ENCODE data around the gene OR6C65.
"Not testable (repeated sequence)": the region's sequence is repeated elsewhere in the genome, so short reads cannot be mapped to it uniquely, and the experiment has no call there.

OR6C65 gene

DNA sequence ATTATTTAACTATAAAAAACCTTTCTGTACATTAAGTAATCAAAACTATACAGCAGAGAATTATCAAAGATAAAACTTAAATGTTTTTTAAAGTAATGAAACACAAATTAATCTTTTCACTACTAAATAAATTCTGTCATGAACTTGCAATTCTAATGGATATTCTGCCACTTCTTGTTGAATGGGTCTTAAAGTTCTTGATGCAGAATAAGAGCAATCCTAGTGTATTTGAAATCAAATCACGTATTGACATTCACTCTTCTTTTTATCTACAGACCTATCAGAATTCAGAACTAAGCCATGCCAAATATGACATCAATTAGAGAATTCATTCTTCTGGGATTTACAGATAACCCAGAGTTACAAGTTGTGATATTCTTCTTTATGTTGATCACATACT lies at the start of gene OR6C65:
Gene OR6C65, plus strand, starts transcription at position 301 of the 400 bp plus-strand sequence. Its CDS starts 0 bp downstream, at position 301.
- H3K36me3 ChIP-seq (ENCODE audit: control insufficient read depth in 2 of 2, insufficient read depth in 2 of 2, low read length in 2 of 2): no peaks in the 10 kb centered on the region
- no peaks in the 10 kb centered on the region for H3K27me3 ChIP-seq (ENCODE audit: control insufficient read depth in 1 of 2, insufficient read depth in 2 of 2, low read length in 2 of 2)
- H3K9me3 ChIP-seq (ENCODE audit: control insufficient read depth in 2 of 2, low read length in 2 of 2): no peaks in the 10 kb centered on the region
- H3K9ac ChIP-seq (ENCODE audit: low read length in 2 of 2): no peak within 1 kb of the TSS
- H3K4me3 ChIP-seq (ENCODE audit: low read length in 2 of 2): no peak within 1 kb of the TSS
- no peak within 1 kb of the TSS for H3K27ac ChIP-seq (ENCODE audit: low read length)
- no peaks in the 10 kb centered on the region for H3K4me1 ChIP-seq (ENCODE audit: control insufficient read depth, insufficient read depth, low read length)

DNA sequence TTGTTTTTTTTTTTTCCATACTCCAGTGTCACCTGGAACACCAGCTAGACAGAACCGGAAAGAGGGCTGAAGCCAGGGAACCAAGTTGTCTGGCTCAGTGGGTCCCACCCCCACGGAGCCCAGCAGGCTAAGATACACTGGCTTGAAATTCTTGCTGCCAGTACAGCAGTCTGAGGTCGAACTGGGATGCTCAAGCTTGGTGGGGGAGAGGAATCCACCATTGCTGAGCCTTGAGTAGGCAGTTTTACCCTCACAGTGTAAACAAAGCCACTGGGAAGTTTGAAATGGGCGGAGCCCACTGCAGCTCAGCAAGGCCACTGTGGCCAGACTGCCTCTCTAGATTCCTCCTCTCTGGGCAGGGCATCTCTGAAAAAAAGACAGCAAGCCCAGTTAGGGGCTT lies 45.0 kb upstream of the OR6C65 start:
- H3K36me3 ChIP-seq (ENCODE audit: control insufficient read depth in 2 of 2, insufficient read depth in 2 of 2, low read length in 2 of 2); H3K4me1 ChIP-seq (ENCODE audit: control insufficient read depth, insufficient read depth, low read length); H3K9me3 ChIP-seq (ENCODE audit: control insufficient read depth in 2 of 2, low read length in 2 of 2); H3K4me3 ChIP-seq (ENCODE audit: low read length in 2 of 2); H3K9ac ChIP-seq (ENCODE audit: low read length in 2 of 2); H3K27ac ChIP-seq (ENCODE audit: low read length); H3K27me3 ChIP-seq (ENCODE audit: control insufficient read depth in 1 of 2, insufficient read depth in 2 of 2, low read length in 2 of 2): not testable (repeated sequence)

DNA sequence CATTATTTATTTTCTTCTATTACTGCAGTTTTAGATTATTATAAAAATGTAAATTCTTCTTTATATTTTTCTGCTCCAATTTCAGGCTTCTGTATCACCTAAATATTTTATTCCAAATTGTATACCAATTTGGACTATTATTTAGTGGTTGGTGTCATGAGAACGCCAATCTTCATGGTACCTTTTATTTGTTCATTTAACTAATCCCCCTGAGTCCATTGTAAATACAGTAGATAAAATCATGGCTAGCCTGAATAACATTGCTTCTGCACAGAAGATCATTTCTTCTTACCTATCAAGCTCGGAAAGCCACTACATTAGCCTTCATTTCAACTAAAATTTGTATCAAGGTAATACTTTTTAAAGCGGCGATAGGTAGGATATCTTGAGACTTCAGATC lies 37.7 kb upstream of the OR6C65 start, which contains the start of gene OR6C75:
Gene OR6C75, plus strand, starts transcription at position 301 of the 400 bp plus-strand sequence. CDS start 2,136 bp downstream, outside the sequence.
- Histone ChIP-seq H3K4me3 (ENCODE audit: low read length in 2 of 2) (no peak within 1 kb of the TSS), H3K9ac (ENCODE audit: low read length in 2 of 2) (no peak within 1 kb of the TSS), H3K4me1 (ENCODE audit: control insufficient read depth, insufficient read depth, low read length) (no peaks in the 10 kb centered on the region), H3K9me3 (ENCODE audit: control insufficient read depth in 2 of 2, low read length in 2 of 2) (no peaks in the 10 kb centered on the region), H3K27me3 (ENCODE audit: control insufficient read depth in 1 of 2, insufficient read depth in 2 of 2, low read length in 2 of 2) (no peaks in the 10 kb centered on the region), H3K36me3 (ENCODE audit: control insufficient read depth in 2 of 2, insufficient read depth in 2 of 2, low read length in 2 of 2) (no peaks in the 10 kb centered on the region), H3K27ac (ENCODE audit: low read length) (no peak within 1 kb of the TSS)

DNA sequence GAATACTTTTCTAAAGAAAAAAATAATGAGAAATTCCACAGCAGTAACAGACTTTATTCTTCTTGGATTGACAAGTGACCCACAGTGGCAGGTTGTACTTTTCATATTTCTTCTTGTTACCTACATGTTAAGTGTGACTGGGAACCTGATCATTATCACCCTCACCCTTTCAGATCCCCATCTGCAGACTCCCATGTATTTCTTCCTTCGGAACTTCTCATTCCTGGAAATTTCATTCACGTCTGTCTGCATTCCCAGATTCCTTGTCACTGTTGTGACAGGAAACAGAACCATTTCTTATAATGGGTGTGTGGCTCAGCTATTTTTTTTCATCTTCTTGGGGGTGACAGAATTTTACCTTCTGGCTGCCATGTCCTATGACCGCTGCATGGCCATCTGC lies 35.2 kb upstream of the OR6C65 start:
- Histone ChIP-seq H3K27ac (ENCODE audit: low read length) (no peak overlapping the region), H3K4me3 (ENCODE audit: low read length in 2 of 2) (no peak overlapping the region), H3K9me3 (ENCODE audit: control insufficient read depth in 2 of 2, low read length in 2 of 2) (no peaks in the 10 kb centered on the region), H3K9ac (ENCODE audit: low read length in 2 of 2) (no peak overlapping the region), H3K4me1 (ENCODE audit: control insufficient read depth, insufficient read depth, low read length) (no peaks in the 10 kb centered on the region), H3K27me3 (ENCODE audit: control insufficient read depth in 1 of 2, insufficient read depth in 2 of 2, low read length in 2 of 2) (no peaks in the 10 kb centered on the region), H3K36me3 (ENCODE audit: control insufficient read depth in 2 of 2, insufficient read depth in 2 of 2, low read length in 2 of 2) (no peaks in the 10 kb centered on the region)

DNA sequence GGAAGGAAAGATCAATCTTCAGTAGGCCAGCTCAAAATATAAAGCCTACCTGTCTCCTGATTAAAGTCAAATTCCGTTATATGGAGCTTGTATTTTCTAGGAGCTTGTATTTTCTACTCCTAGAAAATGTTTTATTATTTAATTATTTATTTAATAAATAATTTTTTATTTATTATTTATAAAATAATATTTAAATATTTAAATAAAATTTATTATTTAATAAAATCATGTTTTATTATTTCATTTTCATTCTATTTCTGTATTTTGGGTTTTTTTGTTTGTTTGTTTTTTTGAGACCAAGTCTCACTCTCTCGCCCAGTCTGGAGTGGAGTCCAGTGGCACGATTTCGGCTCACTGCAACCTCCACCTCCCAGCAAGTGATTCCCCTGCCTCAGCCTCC lies 27.8 kb upstream of the OR6C65 start:
- Histone ChIP-seq H3K4me1 (ENCODE audit: control insufficient read depth, insufficient read depth, low read length) (no peaks in the 10 kb centered on the region), H3K27me3 (ENCODE audit: control insufficient read depth in 1 of 2, insufficient read depth in 2 of 2, low read length in 2 of 2) (no peaks in the 10 kb centered on the region), H3K27ac (ENCODE audit: low read length) (no peak overlapping the region), H3K4me3 (ENCODE audit: low read length in 2 of 2) (no peak overlapping the region), H3K9ac (ENCODE audit: low read length in 2 of 2) (no peak overlapping the region), H3K36me3 (ENCODE audit: control insufficient read depth in 2 of 2, insufficient read depth in 2 of 2, low read length in 2 of 2) (no peaks in the 10 kb centered on the region), H3K9me3 (ENCODE audit: control insufficient read depth in 2 of 2, low read length in 2 of 2) (no peaks in the 10 kb centered on the region)

GRCh38 chr12:55385891-55386290 lies 14.4 kb upstream of the OR6C65 start:
- Histone ChIP-seq H3K27me3 (ENCODE audit: control insufficient read depth in 1 of 2, insufficient read depth in 2 of 2, low read length in 2 of 2) (no peaks in the 10 kb centered on the region), H3K9me3 (ENCODE audit: control insufficient read depth in 2 of 2, low read length in 2 of 2) (no peaks in the 10 kb centered on the region), H3K27ac (ENCODE audit: low read length) (no peak overlapping the region)

GRCh38 chr12:55392032-55392795 lies 8.1 kb upstream of the OR6C65 start:
- no peaks in the 10 kb centered on the region for H3K36me3 ChIP-seq (ENCODE audit: control insufficient read depth in 2 of 2, insufficient read depth in 2 of 2, low read length in 2 of 2)
- H3K9ac ChIP-seq (ENCODE audit: low read length in 2 of 2): no peak overlapping the region
- H3K4me1 ChIP-seq (ENCODE audit: control insufficient read depth, insufficient read depth, low read length): no peaks in the 10 kb centered on the region
- no peaks in the 10 kb centered on the region for H3K9me3 ChIP-seq (ENCODE audit: control insufficient read depth in 2 of 2, low read length in 2 of 2)
- H3K27ac ChIP-seq (ENCODE audit: low read length): no peak overlapping the region
- H3K27me3 ChIP-seq (ENCODE audit: control insufficient read depth in 1 of 2, insufficient read depth in 2 of 2, low read length in 2 of 2): no peaks in the 10 kb centered on the region
- no peak overlapping the region for H3K4me3 ChIP-seq (ENCODE audit: low read length in 2 of 2)

More at GRCh38 chr12:55385891-55386290, 14.4 kb upstream of the OR6C65 start:
- no peak overlapping the region for H3K4me3 ChIP-seq (ENCODE audit: low read length in 2 of 2)
- H3K4me1 ChIP-seq (ENCODE audit: control insufficient read depth, insufficient read depth, low read length): no peaks in the 10 kb centered on the region
- no peak overlapping the region for H3K9ac ChIP-seq (ENCODE audit: low read length in 2 of 2)
- no peaks in the 10 kb centered on the region for H3K36me3 ChIP-seq (ENCODE audit: control insufficient read depth in 2 of 2, insufficient read depth in 2 of 2, low read length in 2 of 2)

DNA sequence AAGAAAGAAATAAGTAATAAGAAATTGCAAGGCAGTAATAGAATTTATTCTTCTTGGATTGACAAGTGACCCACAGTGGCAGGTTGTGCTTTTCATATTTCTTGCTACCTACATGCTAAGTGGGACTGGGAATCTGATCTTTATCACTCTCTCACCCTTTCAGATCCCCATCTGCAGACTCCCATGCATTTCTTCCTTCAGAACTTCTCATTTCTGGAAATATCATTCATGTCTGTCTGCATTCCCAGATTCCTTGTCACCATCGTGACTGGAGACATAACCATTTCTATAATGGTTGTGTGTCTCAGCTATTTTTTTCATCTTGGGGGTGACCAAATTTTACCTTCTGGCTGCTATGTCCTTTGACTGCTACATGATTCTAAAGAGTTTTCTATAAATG lies 4.0 kb upstream of the OR6C65 start:
- Histone ChIP-seq H3K27me3 (ENCODE audit: control insufficient read depth in 1 of 2, insufficient read depth in 2 of 2, low read length in 2 of 2) (no peaks in the 10 kb centered on the region), H3K9ac (ENCODE audit: low read length in 2 of 2) (no peak overlapping the region), H3K4me3 (ENCODE audit: low read length in 2 of 2) (no peak overlapping the region), H3K36me3 (ENCODE audit: control insufficient read depth in 2 of 2, insufficient read depth in 2 of 2, low read length in 2 of 2) (no peaks in the 10 kb centered on the region), H3K27ac (ENCODE audit: low read length) (no peak overlapping the region), H3K4me1 (ENCODE audit: control insufficient read depth, insufficient read depth, low read length) (no peaks in the 10 kb centered on the region), H3K9me3 (ENCODE audit: control insufficient read depth in 2 of 2, low read length in 2 of 2) (no peaks in the 10 kb centered on the region)

- no peak overlapping the region for H3K27ac ChIP-seq (ENCODE audit: low read length)
- H3K9me3 ChIP-seq (ENCODE audit: control insufficient read depth in 2 of 2, low read length in 2 of 2): no peaks in the 10 kb centered on the region
- no peaks in the 10 kb centered on the region for H3K27me3 ChIP-seq (ENCODE audit: control insufficient read depth in 1 of 2, insufficient read depth in 2 of 2, low read length in 2 of 2)
- no peaks in the 10 kb centered on the region for H3K4me1 ChIP-seq (ENCODE audit: control insufficient read depth, insufficient read depth, low read length)
- H3K4me3 ChIP-seq (ENCODE audit: low read length in 2 of 2): no peak overlapping the region
- H3K9ac ChIP-seq (ENCODE audit: low read length in 2 of 2): no peak overlapping the region
- H3K36me3 ChIP-seq (ENCODE audit: control insufficient read depth in 2 of 2, insufficient read depth in 2 of 2, low read length in 2 of 2): no peaks in the 10 kb centered on the region
Observed at GRCh38 chr12:55407866-55408265, 7.5 kb downstream of the OR6C65 start.

- not testable (repeated sequence) for H3K27me3 ChIP-seq (ENCODE audit: control insufficient read depth in 1 of 2, insufficient read depth in 2 of 2, low read length in 2 of 2); H3K36me3 ChIP-seq (ENCODE audit: control insufficient read depth in 2 of 2, insufficient read depth in 2 of 2, low read length in 2 of 2); H3K4me3 ChIP-seq (ENCODE audit: low read length in 2 of 2); H3K9me3 ChIP-seq (ENCODE audit: control insufficient read depth in 2 of 2, low read length in 2 of 2); H3K4me1 ChIP-seq (ENCODE audit: control insufficient read depth, insufficient read depth, low read length); H3K27ac ChIP-seq (ENCODE audit: low read length); H3K9ac ChIP-seq (ENCODE audit: low read length in 2 of 2)
Observed at GRCh38 chr12:55409133-55409532, 8.8 kb downstream of the OR6C65 start.

DNA sequence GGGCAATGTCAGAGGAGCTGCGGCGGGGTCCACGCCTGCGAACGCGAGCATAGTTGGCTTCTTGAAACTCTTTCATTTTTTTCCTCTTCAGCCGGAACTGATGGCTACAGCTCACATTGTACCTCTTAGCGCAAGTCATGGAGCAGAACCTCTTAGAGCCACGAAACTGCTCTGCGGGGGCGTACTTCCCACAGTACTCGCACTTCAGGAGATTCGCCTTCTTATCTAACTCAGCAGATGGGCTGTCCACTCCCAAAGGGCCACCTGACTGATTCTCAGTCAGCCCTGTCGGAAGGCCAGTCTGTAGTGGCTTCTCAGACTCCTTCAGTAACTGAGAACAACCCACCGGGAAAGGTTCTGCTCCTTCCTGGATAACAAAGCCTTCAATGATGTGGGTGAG lies 11.8 kb downstream of the OR6C65 start:
- H3K27ac ChIP-seq (ENCODE audit: low read length); H3K9me3 ChIP-seq (ENCODE audit: control insufficient read depth in 2 of 2, low read length in 2 of 2); H3K4me1 ChIP-seq (ENCODE audit: control insufficient read depth, insufficient read depth, low read length); H3K36me3 ChIP-seq (ENCODE audit: control insufficient read depth in 2 of 2, insufficient read depth in 2 of 2, low read length in 2 of 2); H3K4me3 ChIP-seq (ENCODE audit: low read length in 2 of 2); H3K9ac ChIP-seq (ENCODE audit: low read length in 2 of 2); H3K27me3 ChIP-seq (ENCODE audit: control insufficient read depth in 1 of 2, insufficient read depth in 2 of 2, low read length in 2 of 2): not testable (repeated sequence)
